GM19438 (cell line): ENCODE results near the gene PI4KA.
"Not testable (repeated sequence)": the region's sequence is repeated elsewhere in the genome, so short reads cannot be mapped to it uniquely, and the experiment has no call there.

ENCODE experiments used
- ATAC-seq: cut with Tn5 transposase; IDR thresholded peaks from one replicate; pipeline ENCODE4 v1.9.1; 2021; ENCODE audit warnings: low read depth; ENCODE audit not compliant: unreplicated experiment

PI4KA gene

DNA sequence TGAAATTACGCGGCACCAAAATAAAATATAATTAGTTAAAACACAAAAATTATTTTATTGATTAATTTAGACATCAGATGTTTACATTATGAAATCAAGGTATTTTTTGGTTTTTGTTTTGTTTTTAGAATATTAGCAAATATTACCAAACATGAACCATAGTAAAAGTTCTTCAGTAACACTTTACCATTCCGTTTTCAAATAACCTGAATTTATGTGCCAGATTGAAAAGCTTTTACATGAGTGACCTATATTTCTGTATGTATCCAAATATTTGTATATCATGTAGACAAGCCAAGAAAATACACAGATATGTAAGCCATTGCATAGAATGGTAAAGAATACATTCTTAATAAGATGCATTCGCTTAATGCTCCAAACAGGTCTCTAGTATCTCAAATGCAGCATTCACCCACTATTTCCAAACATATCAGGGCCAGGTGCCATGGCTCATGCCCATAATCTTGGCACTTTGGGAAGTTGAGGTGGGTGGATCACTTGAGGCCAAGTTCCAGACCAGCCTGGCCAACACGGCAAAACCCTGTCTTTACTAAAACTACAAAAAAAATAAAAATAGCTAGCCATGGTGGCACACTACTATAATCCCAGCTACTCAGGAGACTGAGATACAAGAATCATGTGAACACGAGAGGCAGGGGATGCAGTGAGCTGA lies 187.1 kb downstream of the PI4KA start:
- no peak for ATAC-seq

DNA sequence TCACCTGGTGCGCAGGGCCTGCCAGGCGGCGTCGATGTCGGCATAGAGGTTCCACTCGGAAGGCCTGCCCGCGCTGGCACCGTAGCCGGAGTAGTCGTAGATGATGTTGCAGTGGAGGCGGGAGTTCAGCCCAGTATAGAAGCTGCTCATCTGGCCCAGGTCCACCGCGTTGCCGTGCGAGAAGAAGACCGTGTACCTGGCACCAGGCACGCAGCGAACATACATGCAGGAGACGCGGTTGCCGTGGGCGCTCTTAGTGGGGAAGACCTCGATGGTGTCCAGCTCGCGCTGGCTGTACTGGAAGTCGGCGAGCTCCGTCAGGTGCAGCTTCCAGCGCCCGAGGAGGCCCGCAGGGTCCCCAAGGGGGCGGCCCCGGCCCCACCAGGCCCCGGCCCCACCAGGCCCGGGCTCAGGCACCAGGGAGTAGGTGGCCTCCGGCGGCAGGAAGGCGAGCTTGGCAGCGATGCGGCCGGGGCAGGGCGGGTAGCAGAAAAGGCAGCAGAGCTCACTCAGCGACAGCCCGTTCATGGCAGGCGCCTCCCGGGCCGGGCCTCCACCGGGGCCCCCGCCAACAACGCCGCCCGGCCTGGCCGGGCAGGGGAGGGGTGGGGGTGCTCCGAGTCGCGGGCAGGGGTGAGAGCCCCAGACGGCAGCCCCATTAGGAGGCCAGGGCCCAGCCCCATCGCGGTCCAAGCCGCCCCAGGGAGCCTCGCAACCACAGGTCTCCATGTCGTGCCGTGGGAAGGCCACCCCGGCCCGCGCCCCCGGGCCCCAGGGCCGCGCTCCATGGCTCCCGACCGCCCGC lies 188.0 kb downstream of the PI4KA start:
- not testable (repeated sequence) for ATAC-seq

- not testable (repeated sequence) for ATAC-seq
These were observed 188.7 kb downstream of the PI4KA start for GRCh38 chr22:20669884-20670283.

- ATAC-seq, result not testable (repeated sequence)
These were observed 189.1 kb downstream of the PI4KA start for GRCh38 chr22:20669471-20669870.

DNA sequence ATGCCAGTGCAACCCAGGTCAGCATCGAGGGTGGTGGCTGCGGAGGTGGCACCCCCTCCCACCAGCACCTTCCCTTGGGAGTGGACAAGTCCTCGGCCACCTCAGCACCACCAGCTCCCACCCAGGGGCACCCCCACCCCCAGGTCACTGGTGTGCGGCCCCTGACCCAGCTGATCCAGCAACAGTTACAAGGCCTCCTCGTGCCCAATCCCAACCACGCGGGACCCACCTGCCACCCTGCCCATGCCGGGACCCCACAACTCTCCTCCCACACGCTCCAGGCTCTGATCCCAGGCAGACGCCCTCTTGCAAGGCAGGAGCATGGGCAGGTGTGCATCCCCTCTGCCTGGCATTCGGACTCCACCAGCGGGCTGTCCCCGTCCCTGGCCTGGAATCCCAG lies 189.8 kb downstream of the PI4KA start:
- ATAC-seq, result not testable (repeated sequence)

GRCh38 chr22:20668226-20668625 lies 190.4 kb downstream of the PI4KA start:
- ATAC-seq, result not testable (repeated sequence)

DNA sequence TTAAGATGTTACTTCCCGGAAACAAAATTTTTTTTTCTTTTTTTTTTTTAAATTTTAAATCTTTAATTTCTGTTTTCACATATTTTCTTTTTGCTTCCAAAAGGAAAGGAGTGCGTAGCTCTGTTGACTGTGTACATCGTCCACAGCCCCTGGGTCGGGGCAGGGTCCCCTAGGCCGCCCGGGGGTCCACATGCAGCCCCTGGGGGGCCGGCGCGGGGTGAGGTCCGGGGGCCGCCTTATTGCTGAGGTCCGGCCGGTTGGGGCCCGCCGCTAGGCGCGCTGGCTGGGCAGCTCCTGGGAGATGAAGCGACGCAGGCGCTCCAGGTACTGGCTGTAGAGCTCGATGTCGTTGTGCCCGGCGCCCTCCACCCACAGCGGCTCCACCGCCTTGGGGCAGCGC lies 191.1 kb downstream of the PI4KA start:
- ATAC-seq, result not testable (repeated sequence)

DNA sequence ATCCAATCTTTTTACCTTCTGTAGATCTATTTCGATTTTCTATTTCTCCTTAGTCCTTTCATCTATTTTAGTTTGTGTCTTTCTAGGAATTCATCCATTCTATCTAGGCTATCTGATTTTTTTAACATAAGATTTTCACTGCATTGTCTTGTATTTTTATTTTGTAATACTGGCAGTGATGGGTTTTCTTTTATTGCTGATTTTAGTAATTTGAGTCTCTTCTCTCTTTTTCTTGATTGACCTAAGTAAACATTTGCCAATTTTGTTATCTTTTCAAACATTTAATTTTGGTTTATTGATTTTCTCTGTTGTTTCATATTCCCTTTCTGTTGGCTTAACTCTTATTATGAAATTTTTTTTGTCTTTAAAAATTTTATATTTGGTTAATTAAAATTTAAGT lies 192.1 kb downstream of the PI4KA start:
- no peak for ATAC-seq

- no peak for ATAC-seq
These were observed 194.0 kb downstream of the PI4KA start for GRCh38 chr22:20664594-20664959.

DNA sequence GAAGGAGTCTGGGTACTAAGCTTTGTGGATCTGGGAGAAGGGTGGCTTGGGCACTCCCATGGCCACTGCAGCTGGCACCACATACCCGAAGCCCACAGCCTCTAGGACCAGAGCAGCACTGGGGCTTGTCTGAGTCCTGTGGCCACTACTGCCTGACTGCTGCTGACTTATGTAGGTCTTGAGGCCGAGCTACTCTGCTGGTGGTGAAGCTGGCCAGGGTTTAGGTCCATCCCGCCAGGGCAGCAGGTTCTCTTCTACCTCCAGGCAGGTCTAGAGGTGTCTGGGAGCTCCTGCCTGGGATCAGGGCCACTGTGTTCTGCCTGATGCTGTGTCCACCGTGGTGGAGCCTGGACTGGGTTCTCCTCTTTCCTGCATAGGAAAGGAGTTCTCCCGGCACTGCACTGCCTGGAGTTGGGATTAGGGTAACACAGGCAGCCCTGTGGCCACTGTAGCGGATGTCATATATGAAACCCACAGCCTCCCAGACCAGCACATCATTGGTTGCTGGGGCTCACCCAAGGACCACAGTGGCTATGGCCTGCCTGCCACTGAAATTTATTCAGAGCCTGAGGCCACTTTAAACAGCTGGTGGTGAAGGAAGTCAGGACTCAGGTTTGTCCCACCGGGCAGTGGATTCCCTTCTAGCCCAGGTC lies 194.5 kb downstream of the PI4KA start:
- no peak for ATAC-seq

- ATAC-seq, result no peak
These were observed 195.3 kb downstream of the PI4KA start for GRCh38 chr22:20663137-20663828.

GRCh38 chr22:20662524-20663036 lies 196.0 kb downstream of the PI4KA start:
- ATAC-seq, result not testable (repeated sequence)

DNA sequence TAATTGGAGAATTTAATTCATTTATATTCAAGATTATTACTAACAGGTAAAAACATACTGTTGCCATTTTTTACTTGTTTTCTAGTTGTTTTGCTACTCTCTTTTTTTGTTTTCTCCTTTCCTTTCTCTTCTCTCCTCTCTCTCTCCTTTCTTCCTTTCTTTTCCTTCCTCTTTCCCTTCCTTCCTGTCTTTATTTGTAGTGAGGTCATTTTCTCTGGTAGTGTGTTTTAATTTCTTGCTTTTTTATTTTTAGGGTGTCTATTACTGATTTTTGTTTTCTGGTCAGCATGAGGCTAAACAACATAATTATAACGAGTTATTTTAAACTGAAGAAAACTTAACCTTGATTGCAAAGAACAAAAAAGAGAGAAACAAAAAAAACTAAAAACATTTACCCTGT lies 197.1 kb downstream of the PI4KA start:
- ATAC-seq, result no peak

- no peak for ATAC-seq
These were observed 198.1 kb downstream of the PI4KA start for GRCh38 chr22:20660441-20661054.

- ATAC-seq, result no peak
These were observed 198.7 kb downstream of the PI4KA start for GRCh38 chr22:20659920-20660319.

- ATAC-seq, result no peak
These were observed 199.4 kb downstream of the PI4KA start for GRCh38 chr22:20659258-20659657.

GRCh38 chr22:20658433-20659222 lies 200.0 kb downstream of the PI4KA start:
- ATAC-seq, result no peak

GRCh38 chr22:20657963-20658362 lies 200.6 kb downstream of the PI4KA start:
- no peak for ATAC-seq
